Loucy (cell line): ENCODE measurements around the gene SPTB.

Experiments used
- CTCF ChIP-seq: fragments of 200-600 bp; sonication (generic); conservative IDR thresholded peaks from 2 replicates; pipeline ENCODE4 v1.5.1; 2014; ENCODE audit warnings: mild to moderate bottlenecking, antibody characterized with exemption, low read length
- EZH2phosphoT487 ChIP-seq: fragments of 200-600 bp; IDR thresholded peaks from 2 replicates; pipeline ENCODE4 v1.6.1; 2018; ENCODE audit warnings: antibody characterized with exemption, mild to moderate bottlenecking, moderate library complexity, borderline replicate concordance

GRCh38 chr14:64748521-64748920 lies 131.2 kb downstream of the SPTB start:
- TF ChIP-seq CTCF (no peak), EZH2phosphoT487 (no peak)
